ENCODE data around the gene PCSK5. TPM values are rescaled to one million over a fixed set of nuclear protein-coding genes. Genes with fewer than 3 reads are reported as not detected.

The PCSK5 gene
- total and polyA plus RNA-seq, 2 of the 8 experiments (the other 6 are each of a cell fraction or from before 2014, with no cell fraction given), result 5.5 to 10.7 TPM

DNA sequence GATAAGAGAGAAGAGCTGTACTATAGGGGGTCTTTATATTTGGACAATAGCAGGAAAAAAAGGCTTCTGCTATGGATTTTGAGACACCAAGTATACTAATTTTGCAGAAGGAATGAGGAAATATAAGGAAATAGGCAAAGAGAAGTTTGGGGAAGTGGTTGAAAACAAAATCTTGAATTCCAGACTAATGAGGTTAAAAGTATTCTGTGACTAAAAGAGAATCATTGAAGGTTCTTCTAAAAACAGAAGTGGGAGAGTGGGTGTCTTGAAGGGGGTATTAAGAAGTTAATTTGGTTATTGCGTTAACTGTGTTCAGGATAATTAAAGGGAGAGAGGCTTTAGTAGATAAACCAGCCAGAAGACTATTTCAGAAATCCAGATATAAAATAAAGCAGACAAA is 355.0 kb downstream of the PCSK5 start:
- Histone ChIP-seq H2BK120ac (replicated peaks; ENCODE audit: low read depth, low read length) (no peak overlapping the region), H3K36me3 (ENCODE audit: control insufficient read depth in 2 of 4, insufficient read depth in 4 of 4, low read length in 3 of 4) (no peaks in the 10 kb centered on the region), H4K5ac (ENCODE audit: insufficient read length, low read depth, low read length) (no peak overlapping the region), H3K9ac (replicated peaks in 1 of 4; ENCODE audit: extremely low read depth in 1 of 4, low read depth in 3 of 4, low read length in 3 of 4) (no peak overlapping the region), H3K4me3 (ENCODE audit: extremely low read depth in 1 of 4, insufficient read depth in 2 of 4, low read depth in 3 of 4, low read length in 4 of 4) (no peak overlapping the region), H3K56ac (replicated peaks; ENCODE audit: insufficient read length, low read depth, low read length) (no peak overlapping the region), H3K18ac (ENCODE audit: extremely low read depth, low read length) (no peak overlapping the region), H4K20me1 (replicated peaks in 1 of 2; ENCODE audit: control insufficient read depth in 1 of 2, insufficient read depth in 2 of 2, low read length in 2 of 2) (no peaks in the 10 kb centered on the region), H2BK5ac (ENCODE audit: low read depth, low read length) (no peak overlapping the region), H3K23me2 (ENCODE audit: low read depth, low read length) (no peaks in the 10 kb centered on the region), H2BK15ac (ENCODE audit: low read length) (no peak overlapping the region), H3K4me2 (ENCODE audit: insufficient read depth in 1 of 2, low read depth in 2 of 2, low read length in 2 of 2) (no peak overlapping the region), H3K27ac (ENCODE audit: low read depth, low read length) (no peak overlapping the region), H3K27me3 (replicated peaks in 1 of 4; ENCODE audit: control insufficient read depth in 3 of 4, extremely low read depth in 1 of 4, insufficient read depth in 3 of 4, low read length in 3 of 4) (no peaks in the 10 kb centered on the region), H3K9me3 (ENCODE audit: insufficient read depth in 2 of 2, low read depth in 1 of 2, low read length in 1 of 2) (no peaks in the 10 kb centered on the region), H4K91ac (replicated peaks; ENCODE audit: insufficient read length, low read length) (no peak overlapping the region), H3K23ac (ENCODE audit: insufficient read length) (no peak overlapping the region), H3K79me2 (ENCODE audit: control insufficient read depth in 1 of 2, insufficient read depth in 2 of 2, low read length in 2 of 2) (no peaks in the 10 kb centered on the region), H3K4ac (replicated peaks; ENCODE audit: insufficient read length, low read depth, low read length) (no peak overlapping the region), H2BK20ac (ENCODE audit: low read length) (no peak overlapping the region), H3K4me1 (replicated peaks in 1 of 4; ENCODE audit: control insufficient read depth in 3 of 4, insufficient read depth in 4 of 4, low read length in 3 of 4) (no peaks in the 10 kb centered on the region), H3K14ac (ENCODE audit: insufficient read length) (no peak overlapping the region), H3K79me1 (ENCODE audit: low read depth, low read length) (no peaks in the 10 kb centered on the region; the same call in 1 of the 2 replicates), H2AFZ (ENCODE audit: low read length) (no peak overlapping the region), H4K8ac (ENCODE audit: extremely low read depth, insufficient read depth, low read length) (no peak overlapping the region), H2AK5ac (ENCODE audit: low read depth, low read length) (no peak overlapping the region), H2BK12ac (ENCODE audit: low read depth, low read length) (no peak overlapping the region)
- FAIRE-seq (no peak), DNase-seq (ENCODE audit: low read depth in 1 of 2, low spot score in 2 of 2) (no peak)
- 100% methylated on average over 1 of the region's 1 CpG for WGBS, 2 experiments (ENCODE audit: extremely low coverage in 1 of 2, insufficient coverage in 1 of 2, insufficient read length in 1 of 2, insufficient replicate concordance in 2 of 2, low coverage in 1 of 2, low lambda C conversion rate in 2 of 2, missing lambda C conversion rate in 1 of 2)
- ChIA-PET POLR2A (ENCODE audit: partially characterized antibody) (no interaction called here), CTCF (ENCODE audit: partially characterized antibody) (no interaction called here)
- no peak for TF ChIP-seq SIRT6 (IDR thresholded peaks at IDR 0.05; ENCODE audit: low read length)
- no peak for TF ChIP-seq HDAC6 (IDR thresholded peaks at IDR 0.05; ENCODE audit: low read depth, low read length)
- no peak for TF ChIP-seq RAD21 (IDR thresholded peaks at IDR 0.05 in 1 of 2, conservative IDR thresholded peaks at IDR 0.05 in 1 of 2; ENCODE audit: low read depth in 2 of 2, low read length in 2 of 2)
- TF ChIP-seq CTBP2 (IDR thresholded peaks at IDR 0.05; ENCODE audit: borderline replicate concordance, insufficient read depth, insufficient read length, low read length), result no peak
- TF ChIP-seq CEBPB (IDR thresholded peaks at IDR 0.05; ENCODE audit: low read depth, low read length), result no peak
- TF ChIP-seq TBP (IDR thresholded peaks at IDR 0.05; ENCODE audit: low read depth, low read length), result no peak
- no peak for TF ChIP-seq KDM1A (IDR thresholded peaks at IDR 0.05; ENCODE audit: borderline replicate concordance, low read length)
- TF ChIP-seq CBX8 (IDR thresholded peaks at IDR 0.05; ENCODE audit: borderline replicate concordance, low read depth, low read length), result no peak
- TF ChIP-seq SP2 (IDR thresholded peaks at IDR 0.05; ENCODE audit: low read length), result no peak
- TF ChIP-seq FOSL1 (IDR thresholded peaks at IDR 0.05; ENCODE audit: insufficient read depth, low read depth, low read length), result no peak
- TF ChIP-seq POLR2AphosphoS5 (IDR thresholded peaks at IDR 0.05; ENCODE audit: low read depth, low read length), result no peak
- no peak for TF ChIP-seq PHF8 (conservative IDR thresholded peaks at IDR 0.05; ENCODE audit: low read depth, low read length)
